B cell (primary cell): ENCODE data around the gene FANCD2. TPM values are rescaled to one million over a fixed set of nuclear protein-coding genes. Genes with fewer than 3 reads are reported as not detected.
"Not testable (repeated sequence)": the region's sequence is repeated elsewhere in the genome, so short reads cannot be mapped to it uniquely, and the experiment has no call there.

Experiments used
- ATAC-seq: fragments of 200-7000 bp; cut with Tn5 transposase; one replicate; pipeline ENCODE4 v1.10.0; 2021; ENCODE audit warnings: low read depth, mild to moderate bottlenecking, moderate number of reproducible peaks, moderate library complexity
- CTCF ChIA-PET: fragments of 350-600 bp; sonication (Branson Sonifier 250); formaldehyde crosslinking; loops from one replicate; lab custom pipeline; 2021; ENCODE audit warnings: antibody characterized with exemption, inconsistent platforms; lab: Charles Lee
- POLR2A ChIA-PET: fragments of 350-600 bp; sonication (Branson Sonifier 250); formaldehyde crosslinking; loops from one replicate; lab custom pipeline; 2021; ENCODE audit warnings: antibody characterized with exemption; lab: Charles Lee
- DNase-seq: peaks from one replicate; pipeline ENCODE4 v3.0.0; 2013
- H2AFZ ChIP-seq: 2 replicates; pipeline ENCODE4 v1.6.1; 2012; ENCODE audit warnings: mild to moderate bottlenecking, low read depth, low read length; ENCODE audit not compliant: insufficient read depth, poor library complexity, severe bottlenecking
- H3K27ac ChIP-seq, 2 donors: 1 replicate in 1 of 2; 2 replicates in 1 of 2; pipeline ENCODE4 v1.5.1; 2012 to 2013; ENCODE audit warnings: low read length in 2 of 2, mild to moderate bottlenecking in 2 of 2, moderate library complexity in 1 of 2
- H3K27me3 ChIP-seq, 4 experiments: fragments of 200-600 bp in 1 of 4; sonication (generic) in 1 of 4; replicated peaks in 1 of 4; 1 replicate in 2 of 4; 2 replicates in 2 of 4; pipeline versions ENCODE4 v1.6.1 to v1.7.0; 2013 to 2016; ENCODE audit warnings: low read length in 3 of 4, mild to moderate bottlenecking in 2 of 4, mixed read lengths in 1 of 4, moderate library complexity in 1 of 4; ENCODE audit not compliant: insufficient read depth in 4 of 4, control insufficient read depth in 3 of 4; ENCODE audit errors: control extremely low read depth in 1 of 4
- H3K36me3 ChIP-seq, 2 experiments: replicated peaks in 1 of 2; 1 replicate in 1 of 2; 2 replicates in 1 of 2; pipeline versions ENCODE4 v1.6.1 to v1.7.1; 2013; ENCODE audit warnings: low read length in 1 of 2; ENCODE audit not compliant: insufficient read depth in 2 of 2, control insufficient read depth in 1 of 2; ENCODE audit errors: control extremely low read depth in 1 of 2, extremely low read depth in 1 of 2
- H3K4me1 ChIP-seq, 2 donors: fragments of 200-600 bp in 1 of 2; sonication (generic) in 1 of 2; 1 replicate in 1 of 2; 2 replicates in 1 of 2; pipeline versions ENCODE4 v1.5.1 to v1.6.1; 2013 to 2017; ENCODE audit warnings: low read length in 2 of 2; ENCODE audit not compliant: control insufficient read depth in 2 of 2, insufficient read depth in 2 of 2
- H3K4me2 ChIP-seq: replicated peaks from 2 replicates; pipeline ENCODE3; 2012; ENCODE audit warnings: mild to moderate bottlenecking, low read depth, low read length; ENCODE audit not compliant: poor library complexity, severe bottlenecking
- H3K4me3 ChIP-seq, 5 experiments: fragments of 200-600 bp in 1 of 5; sonication (generic) in 1 of 5; 1 replicate in 3 of 5; 2 replicates in 2 of 5; pipeline versions ENCODE4 v1.5.1 to v1.7.0; 2011 to 2016; ENCODE audit warnings: low read length in 4 of 5, mild to moderate bottlenecking in 4 of 5, low read depth in 2 of 5, control low read depth in 1 of 5, moderate library complexity in 1 of 5; ENCODE audit not compliant: insufficient read depth in 1 of 5; ENCODE audit errors: control extremely low read depth in 1 of 5, extremely low read depth in 1 of 5
- H3K79me2 ChIP-seq: fragments of 200-600 bp; sonication (generic); one replicate; pipeline ENCODE4 v1.6.0; 2016; ENCODE audit warnings: low read length; ENCODE audit not compliant: control insufficient read depth, insufficient read depth
- H3K9ac ChIP-seq: fragments of 200-600 bp; sonication (generic); 2 replicates; pipeline ENCODE4 v1.6.1; 2017; ENCODE audit warnings: mild to moderate bottlenecking, low read length, moderate library complexity
- H3K9me3 ChIP-seq, 3 donors: one replicate each; pipeline versions ENCODE4 v1.6.1 to v1.7.1; 2013; ENCODE audit warnings: low read length in 2 of 3; ENCODE audit not compliant: control insufficient read depth in 2 of 3, insufficient read depth in 1 of 3; ENCODE audit errors: control extremely low read depth in 1 of 3
- H4K20me1 ChIP-seq: 2 replicates; pipeline ENCODE4 v1.6.0; 2012; ENCODE audit warnings: mild to moderate bottlenecking, low read length; ENCODE audit not compliant: insufficient read depth, control insufficient read depth, poor library complexity, severe bottlenecking
- H3K27ac Mint-ChIP-seq: one replicate; pipeline ENCODE4 v1.8.0; 2021; ENCODE audit warnings: mixed read lengths
- H3K27me3 Mint-ChIP-seq: one replicate; pipeline ENCODE4 v1.8.0; 2021; ENCODE audit warnings: mixed read lengths
- H3K4me1 Mint-ChIP-seq: one replicate; pipeline ENCODE4 v1.8.0; 2021; ENCODE audit warnings: mixed read lengths
- H3K4me3 Mint-ChIP-seq: one replicate; pipeline ENCODE4 v1.8.0; 2021; ENCODE audit warnings: mixed read lengths
- H3K9me3 Mint-ChIP-seq: one replicate; pipeline ENCODE4 v1.8.0; 2022; ENCODE audit warnings: mixed read lengths; ENCODE audit not compliant: insufficient read depth
- EZH2 ChIP-seq: IDR thresholded peaks from 2 replicates; pipeline ENCODE4 v1.6.1; 2012; ENCODE audit warnings: borderline replicate concordance, low read depth, mild to moderate bottlenecking, moderate library complexity, low read length; ENCODE audit not compliant: insufficient read depth, poor library complexity, severe bottlenecking
- WGBS: methylation state at CpG from one replicate; pipeline ENCODE4 v1.1.5; 2013; ENCODE audit warnings: missing lambda C conversion rate; ENCODE audit not compliant: insufficient coverage; 5-methylcytosine and 5-hydroxymethylcytosine counted together
- intact Hi-C: fragments of 100-400 bp; cut with micrococcal nuclease; formaldehyde crosslinking; loops from one replicate; pipeline ENCODE4 v1.10.0; 2022
- polyA plus RNA-seq: library from polyadenylated mRNA; depleted of rRNA; stranded (reverse); fragments of >200 nt; gene quantifications from 2 replicates; pipeline ENCODE4 v1.2.3, GENCODE V29; 2012
- total RNA-seq, 2 donors: library from RNA; stranded (reverse); fragments of 120-200 nt in 1 of 2; gene quantifications; 1 replicate in 1 of 2; 2 replicates in 1 of 2; pipeline versions ENCODE4 v1.2.3 to v1.2.4, GENCODE V29; 2013 to 2022
- TF ChIP-seq, protein P1 (sequence below): fragments of 200-600 bp; IDR thresholded peaks from one replicate; pipeline ENCODE4 v1.8.0; 2022; ENCODE audit warnings: antibody characterized with exemption, mild to moderate bottlenecking

Gene FANCD2
- total and polyA plus RNA-seq, 2 donors (not counting 1 experiment from before 2014, with no cell fraction given): 31.7 to 65.8 TPM

DNA sequence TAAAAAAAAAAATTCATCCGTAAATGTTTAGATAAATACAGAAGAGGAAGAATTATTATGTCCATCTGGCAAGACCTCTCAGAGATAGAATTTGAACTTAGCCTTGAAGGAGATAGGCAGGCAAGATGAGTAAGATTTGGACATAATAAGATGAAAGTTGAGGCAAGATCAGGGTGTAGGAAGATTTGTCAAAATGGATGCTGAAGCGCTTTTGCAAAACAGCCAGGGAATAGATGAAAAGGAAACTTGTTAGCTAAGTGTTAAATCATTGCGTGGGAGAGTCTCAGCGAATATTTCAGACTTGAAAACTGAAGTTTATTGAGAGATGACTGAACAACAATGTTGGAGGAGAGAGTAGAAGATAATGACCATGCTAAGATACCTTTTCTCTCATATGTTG lies 96.5 kb downstream of the FANCD2 start:
- intact Hi-C loops: no loop called here
- Histone ChIP-seq H3K79me2 (peaks cover 75% of the 10 kb centered on the region), H3K4me3 (no peak overlapping the region), H3K27ac (no peak overlapping the region), H3K4me1 (peaks cover 0 to 1% of the 10 kb centered on the region in 2 donors), H2AFZ (no peak overlapping the region), H4K20me1 (peaks cover 64% of the 10 kb centered on the region), H3K9ac (no peak overlapping the region), H3K27me3 (no peaks in the 10 kb centered on the region), H3K4me2 (no peak overlapping the region), H3K36me3 (peaks cover 0 to 44% of the 10 kb centered on the region in 2 experiments), H3K9me3 (no peaks in the 10 kb centered on the region)
- Mint-ChIP-seq H3K4me3 (no peak overlapping the region), H3K27ac (no peak overlapping the region), H3K27me3 (no peaks in the 10 kb centered on the region), H3K4me1 (peaks cover 30% of the 10 kb centered on the region), H3K9me3 (no peaks in the 10 kb centered on the region)
- ChIA-PET CTCF (interaction anchor here (1.0 kb wide), 1 partner anchor 11 kb away, joined by 3 read pairs; no protein-coding TSS in a partner anchor), POLR2A (interaction anchor here (0.6 kb wide), 2 partner anchors 11 to 34 kb away, joined by 3 to 4 read pairs; no protein-coding TSS in a partner anchor)
- DNase-seq (no peak), ATAC-seq (no peak)
- 100% methylated on average over 3 of the region's 4 CpGs for WGBS
- TF ChIP-seq EZH2: no peak
- TF ChIP-seq, protein P1, sequence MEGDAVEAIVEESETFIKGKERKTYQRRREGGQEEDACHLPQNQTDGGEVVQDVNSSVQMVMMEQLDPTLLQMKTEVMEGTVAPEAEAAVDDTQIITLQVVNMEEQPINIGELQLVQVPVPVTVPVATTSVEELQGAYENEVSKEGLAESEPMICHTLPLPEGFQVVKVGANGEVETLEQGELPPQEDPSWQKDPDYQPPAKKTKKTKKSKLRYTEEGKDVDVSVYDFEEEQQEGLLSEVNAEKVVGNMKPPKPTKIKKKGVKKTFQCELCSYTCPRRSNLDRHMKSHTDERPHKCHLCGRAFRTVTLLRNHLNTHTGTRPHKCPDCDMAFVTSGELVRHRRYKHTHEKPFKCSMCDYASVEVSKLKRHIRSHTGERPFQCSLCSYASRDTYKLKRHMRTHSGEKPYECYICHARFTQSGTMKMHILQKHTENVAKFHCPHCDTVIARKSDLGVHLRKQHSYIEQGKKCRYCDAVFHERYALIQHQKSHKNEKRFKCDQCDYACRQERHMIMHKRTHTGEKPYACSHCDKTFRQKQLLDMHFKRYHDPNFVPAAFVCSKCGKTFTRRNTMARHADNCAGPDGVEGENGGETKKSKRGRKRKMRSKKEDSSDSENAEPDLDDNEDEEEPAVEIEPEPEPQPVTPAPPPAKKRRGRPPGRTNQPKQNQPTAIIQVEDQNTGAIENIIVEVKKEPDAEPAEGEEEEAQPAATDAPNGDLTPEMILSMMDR: no peak

DNA sequence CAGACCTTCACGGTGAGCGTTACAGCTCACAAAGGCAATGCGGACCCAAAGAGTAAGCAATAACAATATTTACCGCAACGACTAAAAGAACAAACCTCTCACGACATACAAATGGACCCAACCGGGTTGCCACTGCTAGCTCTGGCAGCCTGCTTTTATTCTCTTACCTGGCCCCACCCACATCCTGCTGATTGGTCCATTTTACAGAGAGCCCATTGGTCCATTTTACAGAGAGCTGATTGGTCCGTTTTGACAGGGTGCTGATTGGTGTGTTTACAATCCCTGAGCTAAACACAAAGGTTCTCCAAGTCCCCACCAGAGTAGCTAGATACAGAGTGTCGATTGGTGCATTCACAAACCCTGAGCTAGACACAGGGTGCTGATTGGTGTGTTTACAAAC lies 109.6 kb downstream of the FANCD2 start:
- H3K9me3 Mint-ChIP-seq, H3K4me2 ChIP-seq, H3K27me3 Mint-ChIP-seq, intact Hi-C loops, H2AFZ ChIP-seq, ATAC-seq, H3K27ac ChIP-seq, H3K36me3 ChIP-seq, H3K27me3 ChIP-seq, H3K4me1 Mint-ChIP-seq, DNase-seq, H3K9ac ChIP-seq, H3K79me2 ChIP-seq, H3K4me3 ChIP-seq, H3K27ac Mint-ChIP-seq, H4K20me1 ChIP-seq, H3K4me3 Mint-ChIP-seq, H3K4me1 ChIP-seq, H3K9me3 ChIP-seq: not testable (repeated sequence)
- WGBS: 95% methylated on average over 8 of the region's 9 CpGs
- POLR2A ChIA-PET: interaction anchor here (0.5 kb wide), 1 partner anchor 106 kb away, joined by 8 read pairs; no protein-coding TSS in a partner anchor
- CTCF ChIA-PET: interaction anchor here (0.7 kb wide), 1 partner anchor 112 kb away, joined by 3 read pairs; no protein-coding TSS in a partner anchor
